GM12892 (cell line): Measurements from ENCODE around the gene XKR8.

Experiments
- POLR2A ChIP-seq: IDR thresholded peaks from 2 replicates; pipeline ENCODE4 v1.6.1; 2011; ENCODE audit warnings: low read depth, low read length, control low read depth
- TAF1 ChIP-seq: IDR thresholded peaks from 2 replicates; pipeline ENCODE4 v1.6.1; 2011; ENCODE audit warnings: low read depth, mild to moderate bottlenecking, control low read depth, low read length, borderline replicate concordance

DNA sequence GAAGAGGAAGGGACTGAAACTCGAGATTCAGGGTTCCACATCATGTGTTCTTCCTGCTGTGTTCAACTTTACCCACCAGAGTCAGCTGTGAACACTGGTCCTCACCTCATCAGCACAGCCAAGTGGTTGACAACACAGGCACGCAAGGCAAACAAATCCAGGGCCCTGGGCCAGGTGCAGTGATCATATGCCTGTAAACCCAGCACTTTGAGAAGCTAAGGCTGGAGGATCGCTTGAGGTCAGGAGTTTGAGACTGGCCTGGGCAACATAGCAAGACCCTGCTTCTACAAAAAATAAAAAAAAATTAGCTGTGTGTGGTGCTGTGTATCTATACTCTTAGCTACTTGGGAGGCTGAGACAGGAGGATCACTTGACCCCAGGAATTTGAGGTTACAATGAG lies 8.4 kb upstream of the XKR8 start:
- TF ChIP-seq POLR2A (no peak), TAF1 (no peak)
